ENCODE measurements around the gene NRXN3. TPM values are rescaled to one million over a fixed set of nuclear protein-coding genes. Genes with fewer than 3 reads are reported as not detected.

Gene NRXN3
- total RNA-seq, 4 donors from 2014 or later = 4.1 to 11.9 (median 5.8) TPM

- Histone ChIP-seq H3K36me3 (no peaks in the 10 kb centered on the region), H3K27ac (no peak overlapping the region), H3K4me1 (no peaks in the 10 kb centered on the region), H3K27me3 (no peaks in the 10 kb centered on the region), H3K4me3 (no peak overlapping the region), H3K9me3 (no peaks in the 10 kb centered on the region)
- intact Hi-C loops (cut with DNase I; ENCODE audit: low total_unique reads) = no loop called here
- in situ Hi-C loops (cut with MboI; ENCODE audit: low pct_ligation_motif_present in 1 of 4, low pct_unique_long_range_greater_than_20kb in 1 of 4, low sequenced_read_pairs in 3 of 4) = no loop called here
- TF ChIP-seq POLR2A (IDR thresholded peaks at IDR 0.05) = no peak
- TF ChIP-seq POLR2AphosphoS5 (IDR thresholded peaks at IDR 0.05) = no peak
- TF ChIP-seq CTCF (IDR thresholded peaks at IDR 0.05) = no peak
- no peak for TF ChIP-seq EP300 (IDR thresholded peaks at IDR 0.05; ENCODE audit: low read depth)
- no peak for DNase-seq
- 86 to 88% methylated on average over 6 of the region's 6 CpGs for WGBS, 2 donors (ENCODE audit: low coverage in 1 of 2)
Observed at GRCh38 chr14:78754059-78754458, 583.9 kb downstream of the NRXN3 start.

GRCh38 chr14:78758333-78758732, 588.2 kb downstream of the NRXN3 start:
- in situ Hi-C loops (cut with MboI; ENCODE audit: low pct_ligation_motif_present in 1 of 4, low pct_unique_long_range_greater_than_20kb in 1 of 4, low sequenced_read_pairs in 3 of 4) (no loop called here), intact Hi-C loops (cut with DNase I; ENCODE audit: low total_unique reads) (no loop called here)
- Histone ChIP-seq H3K27me3 (no peaks in the 10 kb centered on the region), H3K9me3 (no peaks in the 10 kb centered on the region), H3K4me3 (no peak overlapping the region), H3K36me3 (no peaks in the 10 kb centered on the region), H3K4me1 (no peaks in the 10 kb centered on the region), H3K27ac (no peak overlapping the region)
- 61 to 72% methylated on average over 4 of the region's 4 CpGs for WGBS, 2 donors (ENCODE audit: low coverage in 1 of 2)
- no peak for DNase-seq
- TF ChIP-seq CTCF (IDR thresholded peaks at IDR 0.05) (peak; percentile 33 to 65 (median 55)), POLR2AphosphoS5 (IDR thresholded peaks at IDR 0.05) (no peak)

- no peak for DNase-seq
- H3K27ac ChIP-seq = no peak overlapping the region
- no peak overlapping the region for H3K4me3 ChIP-seq
- H3K4me1 ChIP-seq = no peaks in the 10 kb centered on the region
- no peaks in the 10 kb centered on the region for H3K27me3 ChIP-seq
- no peaks in the 10 kb centered on the region for H3K36me3 ChIP-seq
- 94 to 98% methylated on average over 7 of the region's 7 CpGs for WGBS, 2 donors (ENCODE audit: low coverage in 1 of 2)
- TF ChIP-seq CTCF (IDR thresholded peaks at IDR 0.05) (no peak), EP300 (IDR thresholded peaks at IDR 0.05; ENCODE audit: low read depth) (no peak), POLR2A (IDR thresholded peaks at IDR 0.05) (no peak), POLR2AphosphoS5 (IDR thresholded peaks at IDR 0.05) (no peak)
- intact Hi-C loops (cut with DNase I; ENCODE audit: low total_unique reads) (no loop called here), in situ Hi-C loops (cut with MboI; ENCODE audit: low pct_ligation_motif_present in 1 of 4, low pct_unique_long_range_greater_than_20kb in 1 of 4, low sequenced_read_pairs in 3 of 4) (no loop called here)
- H3K9me3 ChIP-seq = no peaks in the 10 kb centered on the region
Observed at GRCh38 chr14:78762331-78762730, 592.2 kb downstream of the NRXN3 start.

GRCh38 chr14:78763746-78764145, 593.6 kb downstream of the NRXN3 start:
- DNase-seq = no peak
- Histone ChIP-seq H3K27me3 (no peaks in the 10 kb centered on the region), H3K27ac (no peak overlapping the region), H3K4me3 (no peak overlapping the region), H3K4me1 (no peaks in the 10 kb centered on the region), H3K36me3 (no peaks in the 10 kb centered on the region), H3K9me3 (no peaks in the 10 kb centered on the region)
- intact Hi-C loops (cut with DNase I; ENCODE audit: low total_unique reads) (no loop called here), in situ Hi-C loops (cut with MboI; ENCODE audit: low pct_ligation_motif_present in 1 of 4, low pct_unique_long_range_greater_than_20kb in 1 of 4, low sequenced_read_pairs in 3 of 4) (no loop called here)
- TF ChIP-seq POLR2AphosphoS5 (IDR thresholded peaks at IDR 0.05) (no peak), POLR2A (IDR thresholded peaks at IDR 0.05) (no peak), EP300 (IDR thresholded peaks at IDR 0.05; ENCODE audit: low read depth) (no peak), CTCF (IDR thresholded peaks at IDR 0.05) (no peak)
- WGBS, 2 donors (ENCODE audit: low coverage in 1 of 2) = 100% methylated on average over 1 of the region's 1 CpG; no CpG with 5 or more reads in 1 of the 2 donors
